ENCODE measurements around the gene SPNS2. TPM values are rescaled to one million over a fixed set of nuclear protein-coding genes. Genes with fewer than 3 reads are reported as not detected.

SPNS2 gene
- total RNA-seq, 4 donors from 2014 or later, result 25.1 to 76.3 (median 49.6) TPM

- no peak for DNase-seq (ENCODE audit: low spot score in 2 of 2)
- Histone ChIP-seq H3K4me1 (peaks cover 60% of the 10 kb centered on the region), H3K9me3 (no peaks in the 10 kb centered on the region), H3K27ac (no peak overlapping the region), H3K36me3 (peaks cover 12% of the 10 kb centered on the region), H3K27me3 (no peaks in the 10 kb centered on the region), H3K4me3 (no peak overlapping the region)
- TF ChIP-seq, protein P1, sequence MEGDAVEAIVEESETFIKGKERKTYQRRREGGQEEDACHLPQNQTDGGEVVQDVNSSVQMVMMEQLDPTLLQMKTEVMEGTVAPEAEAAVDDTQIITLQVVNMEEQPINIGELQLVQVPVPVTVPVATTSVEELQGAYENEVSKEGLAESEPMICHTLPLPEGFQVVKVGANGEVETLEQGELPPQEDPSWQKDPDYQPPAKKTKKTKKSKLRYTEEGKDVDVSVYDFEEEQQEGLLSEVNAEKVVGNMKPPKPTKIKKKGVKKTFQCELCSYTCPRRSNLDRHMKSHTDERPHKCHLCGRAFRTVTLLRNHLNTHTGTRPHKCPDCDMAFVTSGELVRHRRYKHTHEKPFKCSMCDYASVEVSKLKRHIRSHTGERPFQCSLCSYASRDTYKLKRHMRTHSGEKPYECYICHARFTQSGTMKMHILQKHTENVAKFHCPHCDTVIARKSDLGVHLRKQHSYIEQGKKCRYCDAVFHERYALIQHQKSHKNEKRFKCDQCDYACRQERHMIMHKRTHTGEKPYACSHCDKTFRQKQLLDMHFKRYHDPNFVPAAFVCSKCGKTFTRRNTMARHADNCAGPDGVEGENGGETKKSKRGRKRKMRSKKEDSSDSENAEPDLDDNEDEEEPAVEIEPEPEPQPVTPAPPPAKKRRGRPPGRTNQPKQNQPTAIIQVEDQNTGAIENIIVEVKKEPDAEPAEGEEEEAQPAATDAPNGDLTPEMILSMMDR (IDR thresholded peaks at IDR 0.05), result no peak
- TF ChIP-seq POLR2A (IDR thresholded peaks at IDR 0.05), result no peak
- TF ChIP-seq POLR2AphosphoS5 (IDR thresholded peaks at IDR 0.05), result no peak
- TF ChIP-seq EP300 (IDR thresholded peaks at IDR 0.05), result no peak
- WGBS, result 82% methylated on average over 5 of the region's 6 CpGs
These were observed 59.1 kb downstream of the SPNS2 start for GRCh38 chr17:4557626-4558346.

- TF ChIP-seq EP300 (IDR thresholded peaks at IDR 0.05) (no peak), POLR2A (IDR thresholded peaks at IDR 0.05) (no peak), POLR2AphosphoS5 (IDR thresholded peaks at IDR 0.05) (no peak)
- TF ChIP-seq, protein P1 (IDR thresholded peaks at IDR 0.05), result no peak
- no peak overlapping the region for H3K4me3 ChIP-seq
- H3K4me1 ChIP-seq, result peaks cover 58% of the 10 kb centered on the region
- DNase-seq (ENCODE audit: low spot score in 2 of 2), result no peak
- H3K9me3 ChIP-seq, result no peaks in the 10 kb centered on the region
- no peak overlapping the region for H3K27ac ChIP-seq
- 75% methylated on average over 5 of the region's 24 CpGs for WGBS
- peaks cover 6% of the 10 kb centered on the region for H3K36me3 ChIP-seq
- H3K27me3 ChIP-seq, result no peaks in the 10 kb centered on the region
These were observed 59.8 kb downstream of the SPNS2 start for GRCh38 chr17:4558347-4558971.

GRCh38 chr17:4559139-4559791 lies 60.6 kb downstream of the SPNS2 start:
- TF ChIP-seq POLR2A (IDR thresholded peaks at IDR 0.05), result no peak
- no CpG with 5 or more reads among the region's 17 CpGs for WGBS
- no peak overlapping the region for H3K27ac ChIP-seq

DNA sequence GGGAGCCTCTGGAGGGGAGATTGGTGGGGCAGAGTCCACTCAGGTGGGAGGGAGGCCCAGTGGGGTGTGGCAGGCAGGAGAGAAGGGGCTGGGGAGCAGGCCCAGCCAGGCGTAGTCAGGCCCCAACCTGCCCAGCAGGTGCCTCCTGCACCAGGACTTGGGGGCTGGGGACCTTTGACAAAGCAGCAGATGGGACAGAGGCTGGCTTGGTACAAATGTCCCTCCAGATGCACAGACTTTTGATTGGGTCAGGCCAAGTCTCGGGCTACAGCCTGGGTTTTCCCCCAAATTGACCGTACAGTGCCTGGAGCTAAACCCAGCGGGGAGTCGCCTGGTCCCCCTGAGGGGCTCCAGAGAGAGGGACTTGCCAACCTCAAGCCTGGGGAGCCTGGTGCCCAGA lies 61.3 kb downstream of the SPNS2 start:
- no peaks in the 10 kb centered on the region for H3K9me3 ChIP-seq
- no peaks in the 10 kb centered on the region for H3K36me3 ChIP-seq
- peak overlapping the region; percentile 32 for H3K4me3 ChIP-seq
- no peaks in the 10 kb centered on the region for H3K27me3 ChIP-seq
- 81% methylated on average over 3 of the region's 5 CpGs for WGBS
- no peak for DNase-seq (ENCODE audit: low spot score in 2 of 2)
- peaks cover 42% of the 10 kb centered on the region for H3K4me1 ChIP-seq
- peak overlapping the region; percentile 50 for H3K27ac ChIP-seq
- TF ChIP-seq, protein P1 (IDR thresholded peaks at IDR 0.05), result no peak
- TF ChIP-seq POLR2A (IDR thresholded peaks at IDR 0.05), result no peak
- TF ChIP-seq POLR2AphosphoS5 (IDR thresholded peaks at IDR 0.05), result no peak
- no peak for TF ChIP-seq EP300 (IDR thresholded peaks at IDR 0.05)

More at GRCh38 chr17:4559139-4559791, 60.6 kb downstream of the SPNS2 start:
- no peaks in the 10 kb centered on the region for H3K36me3 ChIP-seq
- H3K9me3 ChIP-seq, result no peaks in the 10 kb centered on the region
- no peaks in the 10 kb centered on the region for H3K27me3 ChIP-seq
- DNase-seq (ENCODE audit: low spot score in 2 of 2), result no peak
- H3K4me1 ChIP-seq, result peaks cover 49% of the 10 kb centered on the region
- H3K4me3 ChIP-seq, result peak overlapping the region; percentile 32

DNA sequence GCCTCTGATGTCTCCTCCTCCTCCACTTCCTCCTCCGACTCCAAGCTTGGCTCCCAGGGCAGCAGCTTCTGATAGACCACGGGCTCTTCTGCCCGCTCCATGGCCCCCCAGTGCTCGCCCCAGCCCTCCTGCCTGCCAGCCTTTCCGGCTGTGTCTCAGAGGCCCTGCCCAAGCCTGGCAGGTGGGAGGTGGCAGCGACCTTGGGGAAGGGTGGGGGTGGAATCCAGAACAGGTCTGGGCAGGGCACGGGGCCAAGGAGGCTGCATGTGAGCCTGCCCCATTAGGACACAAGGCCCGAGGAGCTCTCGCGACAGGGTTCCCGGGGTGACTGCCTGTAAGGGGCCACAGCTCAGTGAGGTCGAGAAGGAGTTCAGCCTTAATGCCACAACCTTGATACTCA lies 61.7 kb downstream of the SPNS2 start, which contains the start of gene GGT6:
Gene GGT6, minus strand, starts transcription at position 157 of the 400 bp plus-strand sequence. Its CDS starts 56 bp downstream, at position 101.
- TF ChIP-seq POLR2AphosphoS5 (IDR thresholded peaks at IDR 0.05) (peak in 1 of 3 donors; percentile 20), POLR2A (IDR thresholded peaks at IDR 0.05) (no peak)
- TF ChIP-seq, protein P1 (IDR thresholded peaks at IDR 0.05), result no peak
- Histone ChIP-seq H3K27ac (peak within 1 kb of the TSS; percentile 50), H3K27me3 (no peaks in the 10 kb centered on the region), H3K9me3 (no peaks in the 10 kb centered on the region), H3K36me3 (no peaks in the 10 kb centered on the region), H3K4me1 (peaks cover 42% of the 10 kb centered on the region), H3K4me3 (peak within 1 kb of the TSS; percentile 32)
- 61% methylated on average over 6 of the region's 12 CpGs for WGBS
- DNase-seq (ENCODE audit: low spot score in 2 of 2), result peak in 1 of 2 donors; percentile 82
